Right lobe of liver (tissue), 6 donors: ENCODE results near the gene FCGR3A. TPM values are rescaled to one million over a fixed set of nuclear protein-coding genes. Genes with fewer than 3 reads are reported as not detected.

Experiments used
- ATAC-seq, 4 donors: fragments of 200-7000 bp; cut with Tn5 transposase; one replicate each; pipeline ENCODE4 v1.9.1; 2020; ENCODE audit warnings: mild to moderate bottlenecking in 4 of 4, moderate library complexity in 4 of 4
- DNase-seq, 3 donors: peaks; one replicate each; pipeline ENCODE4 v3.0.0-alpha.2; 2020
- H3K27ac ChIP-seq, 3 donors: fragments of 200-600 bp; one replicate each; pipeline ENCODE4 v1.8.0; 2022
- H3K27me3 ChIP-seq, 2 donors: fragments of 200-600 bp; one replicate each; pipeline ENCODE4 v1.8.0; 2022
- H3K36me3 ChIP-seq, 4 donors: fragments of 200-600 bp; sonication (generic) in 1 of 4; one replicate each; pipeline versions ENCODE4 v1.5.1 to v1.8.0; 2017 to 2022; ENCODE audit warnings: control low read depth in 1 of 4
- H3K4me1 ChIP-seq, 4 donors: fragments of 200-600 bp; sonication (generic) in 1 of 4; one replicate each; pipeline versions ENCODE4 v1.5.1 to v1.8.0; 2017 to 2022; ENCODE audit warnings: control low read depth in 1 of 4
- H3K4me3 ChIP-seq, 3 donors: fragments of 200-600 bp; one replicate each; pipeline ENCODE4 v1.8.0; 2022
- H3K9me3 ChIP-seq, 4 donors: fragments of 200-600 bp; sonication (generic) in 1 of 4; one replicate each; pipeline versions ENCODE4 v1.5.1 to v1.8.0; 2017 to 2022; ENCODE audit warnings: control low read depth in 1 of 4
- CTCF ChIP-seq, 4 donors: fragments of 200-600 bp in 3 of 4; fragments of 450-650 bp in 1 of 4; IDR thresholded peaks; one replicate each; pipeline versions ENCODE4 v1.5.1 to v1.8.0; 2016 to 2022; ENCODE audit warnings: antibody characterized with exemption in 4 of 4, mild to moderate bottlenecking in 2 of 4
- POLR2A ChIP-seq: fragments of 450-650 bp; IDR thresholded peaks from one replicate; pipeline ENCODE4 v1.6.1; 2017; ENCODE audit warnings: antibody characterized with exemption, mild to moderate bottlenecking
- WGBS: methylation state at CpG from one replicate; pipeline ENCODE4 v1.1.6; 2018; ENCODE audit warnings: low coverage, low lambda C conversion rate; ENCODE audit not compliant: insufficient coverage; ENCODE audit errors: missing lambda C conversion rate; 5-methylcytosine and 5-hydroxymethylcytosine counted together
- intact Hi-C, 2 donors: fragments of 100-400 bp; cut with DNase I; formaldehyde crosslinking; loops; one replicate each; pipeline versions ENCODE4 v1.11.2 to v1.14.1; 2022
- total RNA-seq, 6 experiments: library from RNA; depleted of rRNA in 2 of 6; stranded (reverse); fragments of >200 nt in 2 of 6; fragmentation: NEBNext Ultra II Directional in 3 of 6; extraction: Animal tissue kit (Norgen Biotek cat#: 25700) in 3 of 6; gene quantifications; one replicate each; pipeline versions ENCODE4 v1.1.0 to v1.2.4, GENCODE V29; 2016 to 2023
- donor health status: DM: no; HTN: yes; CAD: no.
- donor health status: DM: no; HTN: no; CAD: no.
- donor health status: DM: no; HTN: no; CAD: no.
- donor health status: DM: no; HTN: yes; CAD: no.
- donor health status: DM: no; HTN: yes; CAD: no.

The FCGR3A gene
- total RNA-seq, 6 experiments from 2014 or later: 17.6 to 127 (median 31.2) TPM

- Histone ChIP-seq H3K27ac (no peak overlapping the region), H3K9me3 (no peaks in the 10 kb centered on the region), H3K4me1 (no peaks in the 10 kb centered on the region), H3K4me3 (no peak overlapping the region), H3K36me3 (no peaks in the 10 kb centered on the region), H3K27me3 (no peaks in the 10 kb centered on the region)
- intact Hi-C loops: no loop called here
- ATAC-seq (no peak), DNase-seq (no peak)
- TF ChIP-seq CTCF (IDR thresholded peaks at IDR 0.05) (no peak), POLR2A (no peak)
Observed at GRCh38 chr1:161503394-161503748, 46.2 kb downstream of the FCGR3A start.

GRCh38 chr1:161502641-161503393 is 46.8 kb downstream of the FCGR3A start:
- H3K4me3 ChIP-seq: no peak overlapping the region
- H3K36me3 ChIP-seq: no peaks in the 10 kb centered on the region
- no peaks in the 10 kb centered on the region for H3K27me3 ChIP-seq
- no peak overlapping the region for H3K27ac ChIP-seq
- DNase-seq (no peak), ATAC-seq (no peak)
- H3K9me3 ChIP-seq: no peaks in the 10 kb centered on the region
- intact Hi-C loops: no loop called here
- no peaks in the 10 kb centered on the region for H3K4me1 ChIP-seq
- WGBS: 100% methylated on average over 1 of the region's 1 CpG
- TF ChIP-seq POLR2A (no peak), CTCF (IDR thresholded peaks at IDR 0.05) (no peak)

GRCh38 chr1:161502181-161502580 is 47.4 kb downstream of the FCGR3A start:
- no peaks in the 10 kb centered on the region for H3K27me3 ChIP-seq
- WGBS: 56% methylated on average over 4 of the region's 4 CpGs
- TF ChIP-seq POLR2A: no peak
- TF ChIP-seq CTCF (IDR thresholded peaks at IDR 0.05): no peak
- no peak for ATAC-seq
- intact Hi-C loops: no loop called here
- H3K27ac ChIP-seq: no peak overlapping the region
- no peak overlapping the region for H3K4me3 ChIP-seq
- H3K9me3 ChIP-seq: no peaks in the 10 kb centered on the region
- no peak for DNase-seq
- H3K4me1 ChIP-seq: no peaks in the 10 kb centered on the region
- no peaks in the 10 kb centered on the region for H3K36me3 ChIP-seq

- Histone ChIP-seq H3K36me3 (no peaks in the 10 kb centered on the region), H3K27ac (no peak overlapping the region), H3K4me1 (no peaks in the 10 kb centered on the region), H3K4me3 (no peak overlapping the region), H3K9me3 (no peaks in the 10 kb centered on the region), H3K27me3 (no peaks in the 10 kb centered on the region)
- ATAC-seq (no peak), DNase-seq (no peak)
- intact Hi-C loops: no loop called here
- 25% methylated on average over 1 of the region's 1 CpG for WGBS
- TF ChIP-seq POLR2A (no peak), CTCF (IDR thresholded peaks at IDR 0.05) (no peak)
Observed at GRCh38 chr1:161501234-161501633, 48.4 kb downstream of the FCGR3A start.
